DOHH2 (cell line): ENCODE results near the gene PDZK1IP1.
"Not testable (repeated sequence)": the region's sequence is repeated elsewhere in the genome, so short reads cannot be mapped to it uniquely, and the experiment has no call there.

Experiments
- H3F3A ChIP-seq: fragments of 200-600 bp; sonication (generic), shearing (Covaris generic); 2 replicates; pipeline ENCODE4 v1.6.0; 2016; ENCODE audit warnings: antibody characterized with exemption, mild to moderate bottlenecking; ENCODE audit not compliant: control insufficient read depth, insufficient read depth
- H3K27ac ChIP-seq: fragments of 200-600 bp; sonication (generic); 2 replicates; pipeline ENCODE4 v1.5.1; 2014; ENCODE audit warnings: low read depth, mild to moderate bottlenecking, low read length, moderate library complexity
- H3K27me3 ChIP-seq: fragments of 200-600 bp; sonication (generic); 2 replicates; pipeline ENCODE4 v1.6.1; 2014; ENCODE audit warnings: mild to moderate bottlenecking, low read length, mixed read lengths; ENCODE audit not compliant: control insufficient read depth
- H3K36me3 ChIP-seq: fragments of 200-600 bp; sonication (generic); 2 replicates; pipeline ENCODE4 v1.6.1; 2014; ENCODE audit warnings: mild to moderate bottlenecking, low read length, moderate library complexity, mixed read lengths; ENCODE audit not compliant: control insufficient read depth
- H3K4me1 ChIP-seq: fragments of 200-600 bp; sonication (generic); 2 replicates; pipeline ENCODE4 v1.6.1; 2014; ENCODE audit warnings: mild to moderate bottlenecking, low read length, mixed read lengths; ENCODE audit not compliant: control insufficient read depth
- H3K4me2 ChIP-seq: fragments of 200-600 bp; sonication (generic); 2 replicates; pipeline ENCODE4 v1.6.0; 2014; ENCODE audit warnings: mild to moderate bottlenecking, low read length, moderate library complexity
- H3K4me3 ChIP-seq: fragments of 200-600 bp; sonication (generic); 2 replicates; pipeline ENCODE4 v1.5.1; 2014; ENCODE audit warnings: mild to moderate bottlenecking, low read length, mixed read lengths
- H3K79me2 ChIP-seq: fragments of 200-600 bp; sonication (generic); 2 replicates; pipeline ENCODE4 v1.6.1; 2014; ENCODE audit warnings: mild to moderate bottlenecking, low read length, mixed read lengths; ENCODE audit not compliant: control insufficient read depth
- H3K9me2 ChIP-seq: fragments of 200-600 bp; sonication (generic); replicated peaks from 2 replicates; pipeline ENCODE4 v1.6.1; 2014; ENCODE audit warnings: mild to moderate bottlenecking, low read length, mixed read lengths; ENCODE audit not compliant: control insufficient read depth
- H3K9me3 ChIP-seq: fragments of 200-600 bp; sonication (generic); 2 replicates; pipeline ENCODE4 v1.6.1; 2014; ENCODE audit warnings: antibody characterized with exemption, low read length, mixed read lengths; ENCODE audit not compliant: control insufficient read depth, insufficient read depth
- H4K20me1 ChIP-seq: fragments of 200-600 bp; sonication (generic); 2 replicates; pipeline ENCODE4 v1.6.0; 2014; ENCODE audit warnings: low read depth, mild to moderate bottlenecking, antibody characterized with exemption, low read length, moderate library complexity; ENCODE audit not compliant: control insufficient read depth, insufficient read depth
- EZH2phosphoT487 ChIP-seq: fragments of 200-600 bp; sonication (generic); IDR thresholded peaks from 2 replicates; pipeline ENCODE4 v1.6.1; 2017; ENCODE audit warnings: borderline replicate concordance, mild to moderate bottlenecking, antibody characterized with exemption, low read length, moderate library complexity, mixed read lengths
- TF ChIP-seq, protein P1 (sequence below): fragments of 200-600 bp; sonication (generic); IDR thresholded peaks from one replicate; pipeline ENCODE4 v1.5.1; 2014; ENCODE audit warnings: antibody characterized with exemption, mild to moderate bottlenecking, low read depth, low read length; ENCODE audit not compliant: poor library complexity, severe bottlenecking

Gene PDZK1IP1

GRCh38 chr1:47160716-47161115, 29.1 kb downstream of the PDZK1IP1 start:
- no peak overlapping the region for H3K4me2 ChIP-seq
- no peaks in the 10 kb centered on the region for H3K9me3 ChIP-seq
- H3K4me3 ChIP-seq, result no peak overlapping the region
- no peaks in the 10 kb centered on the region for H4K20me1 ChIP-seq
- TF ChIP-seq, protein P1, sequence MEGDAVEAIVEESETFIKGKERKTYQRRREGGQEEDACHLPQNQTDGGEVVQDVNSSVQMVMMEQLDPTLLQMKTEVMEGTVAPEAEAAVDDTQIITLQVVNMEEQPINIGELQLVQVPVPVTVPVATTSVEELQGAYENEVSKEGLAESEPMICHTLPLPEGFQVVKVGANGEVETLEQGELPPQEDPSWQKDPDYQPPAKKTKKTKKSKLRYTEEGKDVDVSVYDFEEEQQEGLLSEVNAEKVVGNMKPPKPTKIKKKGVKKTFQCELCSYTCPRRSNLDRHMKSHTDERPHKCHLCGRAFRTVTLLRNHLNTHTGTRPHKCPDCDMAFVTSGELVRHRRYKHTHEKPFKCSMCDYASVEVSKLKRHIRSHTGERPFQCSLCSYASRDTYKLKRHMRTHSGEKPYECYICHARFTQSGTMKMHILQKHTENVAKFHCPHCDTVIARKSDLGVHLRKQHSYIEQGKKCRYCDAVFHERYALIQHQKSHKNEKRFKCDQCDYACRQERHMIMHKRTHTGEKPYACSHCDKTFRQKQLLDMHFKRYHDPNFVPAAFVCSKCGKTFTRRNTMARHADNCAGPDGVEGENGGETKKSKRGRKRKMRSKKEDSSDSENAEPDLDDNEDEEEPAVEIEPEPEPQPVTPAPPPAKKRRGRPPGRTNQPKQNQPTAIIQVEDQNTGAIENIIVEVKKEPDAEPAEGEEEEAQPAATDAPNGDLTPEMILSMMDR, result no peak
- no peak for TF ChIP-seq EZH2phosphoT487
- H3K27me3 ChIP-seq, result peaks cover 2% of the 10 kb centered on the region; the same call in 1 of the 2 replicates
- H3K27ac ChIP-seq, result no peak overlapping the region
- H3K4me1 ChIP-seq, result no peaks in the 10 kb centered on the region
- no peaks in the 10 kb centered on the region for H3K36me3 ChIP-seq
- H3F3A ChIP-seq, result no peaks in the 10 kb centered on the region
- H3K9me2 ChIP-seq, result no peaks in the 10 kb centered on the region
- H3K79me2 ChIP-seq, result no peaks in the 10 kb centered on the region

DNA sequence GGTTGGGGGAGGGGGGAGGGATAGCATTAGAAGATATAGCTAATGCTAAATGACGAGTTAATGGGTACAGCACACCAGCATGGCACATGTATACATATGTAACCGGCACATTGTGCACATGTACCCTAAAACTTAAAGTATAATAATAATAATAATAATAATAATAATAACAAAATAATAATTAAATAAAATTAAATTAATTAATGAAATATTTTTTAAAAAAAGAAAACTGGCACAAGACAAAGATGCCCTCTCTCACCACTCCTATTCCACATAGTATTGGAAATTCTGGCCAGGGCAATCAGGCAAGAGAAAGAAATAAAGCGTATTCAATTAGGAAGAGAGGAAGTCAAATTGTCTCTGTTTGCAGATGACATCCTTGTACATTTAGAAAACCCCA, 31.9 kb downstream of the PDZK1IP1 start:
- not testable (repeated sequence) for H3K4me1 ChIP-seq, H3K9me3 ChIP-seq, H3K4me3 ChIP-seq, H3F3A ChIP-seq, H3K27ac ChIP-seq, H3K36me3 ChIP-seq, H3K4me2 ChIP-seq, H3K79me2 ChIP-seq, H4K20me1 ChIP-seq, H3K27me3 ChIP-seq, H3K9me2 ChIP-seq

DNA sequence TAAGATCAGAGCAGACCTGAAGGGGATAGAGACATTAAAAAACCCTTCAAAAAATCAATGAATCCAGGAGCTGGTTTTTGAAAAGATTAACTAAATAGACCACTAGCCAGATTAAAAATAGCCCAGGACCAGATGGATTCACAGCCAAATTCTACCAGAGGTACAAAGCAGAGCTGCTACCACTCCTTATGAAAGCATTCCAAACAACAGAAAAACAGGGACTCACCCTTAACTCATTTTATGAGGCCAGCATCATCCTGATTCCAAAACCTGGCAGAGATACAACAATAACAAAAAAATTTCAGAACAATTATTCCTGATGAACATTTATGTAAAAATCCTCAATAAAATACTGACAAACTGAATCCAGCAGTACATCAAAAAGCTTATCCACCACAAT, 33.4 kb downstream of the PDZK1IP1 start:
- not testable (repeated sequence) for H3K9me3 ChIP-seq, H3F3A ChIP-seq, H3K9me2 ChIP-seq, H3K27ac ChIP-seq, H3K4me3 ChIP-seq, H3K4me2 ChIP-seq, H4K20me1 ChIP-seq, H3K27me3 ChIP-seq, H3K36me3 ChIP-seq, H3K79me2 ChIP-seq, H3K4me1 ChIP-seq

DNA sequence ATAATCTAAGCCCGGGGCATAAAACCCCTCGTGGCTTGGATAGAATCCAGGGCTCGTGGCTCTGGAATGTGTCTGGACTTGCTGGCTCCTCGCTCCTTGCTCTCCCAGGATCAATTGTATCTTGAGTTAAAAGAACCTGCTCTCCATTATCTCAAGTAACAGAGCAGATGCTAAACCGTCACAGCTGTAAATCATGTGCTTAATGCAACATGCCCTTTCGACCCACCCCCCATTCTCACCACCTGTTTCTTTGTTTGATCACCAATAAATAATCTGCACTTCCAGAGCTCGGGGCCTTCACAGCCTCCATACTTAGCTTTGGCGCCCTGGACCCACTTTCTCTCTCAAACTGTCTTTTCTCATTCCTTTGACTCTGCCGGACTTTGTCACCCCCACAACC, 40.7 kb downstream of the PDZK1IP1 start:
- not testable (repeated sequence) for H3K27me3 ChIP-seq, H3K4me3 ChIP-seq, H3K27ac ChIP-seq, H4K20me1 ChIP-seq, H3K36me3 ChIP-seq, H3K4me1 ChIP-seq, H3F3A ChIP-seq, H3K79me2 ChIP-seq, H3K4me2 ChIP-seq, H3K9me2 ChIP-seq, H3K9me3 ChIP-seq

- TF ChIP-seq, protein P1, result no peak
- no peak for TF ChIP-seq EZH2phosphoT487
- Histone ChIP-seq H3K36me3 (no peaks in the 10 kb centered on the region), H3K4me2 (no peak overlapping the region), H4K20me1 (no peaks in the 10 kb centered on the region), H3K4me3 (no peak overlapping the region), H3F3A (no peaks in the 10 kb centered on the region), H3K79me2 (no peaks in the 10 kb centered on the region), H3K27ac (no peak overlapping the region), H3K9me2 (no peaks in the 10 kb centered on the region), H3K27me3 (no peaks in the 10 kb centered on the region), H3K4me1 (no peaks in the 10 kb centered on the region), H3K9me3 (no peaks in the 10 kb centered on the region)
These were observed 42.6 kb downstream of the PDZK1IP1 start for GRCh38 chr1:47147047-47147785.

DNA sequence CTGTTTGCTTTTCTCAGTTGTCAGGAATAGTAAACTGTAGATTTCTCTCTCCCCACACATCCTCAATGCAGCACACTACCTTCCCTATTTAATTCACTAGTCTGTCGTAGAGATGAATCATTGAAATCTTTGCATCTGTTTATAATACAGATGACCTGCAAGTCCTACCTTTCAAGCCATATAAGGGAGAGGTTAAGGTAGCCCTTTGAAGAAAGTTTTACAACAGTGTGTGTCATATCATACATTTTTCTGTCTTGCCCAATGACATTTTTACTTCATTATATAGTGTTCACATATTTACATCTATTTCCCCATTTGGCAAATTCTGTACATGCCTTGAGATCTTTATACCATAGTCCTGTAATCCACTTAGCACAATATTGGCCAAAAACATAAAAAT, 43.3 kb downstream of the PDZK1IP1 start:
- not testable (repeated sequence) for H3K9me3 ChIP-seq, H3K79me2 ChIP-seq, H3F3A ChIP-seq, H3K9me2 ChIP-seq, H3K4me1 ChIP-seq, H3K4me3 ChIP-seq, H3K4me2 ChIP-seq, H4K20me1 ChIP-seq, H3K27ac ChIP-seq, H3K27me3 ChIP-seq, H3K36me3 ChIP-seq
